HepG2 (cell line): ENCODE results near the gene GNAL. TPM values are rescaled to one million over a fixed set of nuclear protein-coding genes. Genes with fewer than 3 reads are reported as not detected.
A peak's percentile ranks its signal among the peaks of the same experiment; 100 is the strongest.

ENCODE experiments used
- ATAC-seq: fragments of 200-7000 bp; cut with Tn5 transposase; 3 replicates; pipeline ENCODE4 v1.9.1; 2020; ENCODE audit warnings: mild to moderate bottlenecking, moderate library complexity
- BruUV-seq: library from RNA; stranded (reverse); fragments of 400-500 nt; replicated peaks from 2 replicates; lab custom pipeline; 2021; lab: Mats Ljungman, UMichigan
- CTCF ChIA-PET: fragments of 300-600 bp; formaldehyde crosslinking; extraction: SDS; loops from one replicate; lab custom pipeline; 2021; ENCODE audit warnings: low total read pairs, inconsistent platforms, low intra/inter-chr PET ratio; lab: Yijun Ruan, JAX
- POLR2A ChIA-PET: fragments of 350-600 bp; sonication (Branson Sonifier 250); formaldehyde crosslinking; loops from one replicate; lab custom pipeline; 2020; ENCODE audit warnings: antibody characterized with exemption, inconsistent platforms; lab: Yijun Ruan, JAX
- DNase-seq: peaks from one replicate; pipeline ENCODE4 v3.0.0-alpha.2; 2015; ENCODE audit warnings: low spot score
- FAIRE-seq: peaks from 3 replicates; lab custom pipeline; 2011; peaks lifted over from hg19 to GRCh38; lab: Jason Lieb, UNC
- H2AFZ ChIP-seq: one replicate; pipeline ENCODE4 v1.6.1; 2011; ENCODE audit warnings: low read length, inconsistent platforms
- H3K27ac ChIP-seq: fragments of 300-600 bp; 3 replicates; pipeline ENCODE4 v1.8.0; 2011; ENCODE audit warnings: mixed run types, mild to moderate bottlenecking, mixed read lengths, low read length, inconsistent platforms; ENCODE audit not compliant: insufficient read depth; ENCODE audit errors: extremely low read length
- H3K27me3 ChIP-seq, 2 experiments: fragments of 200-600 bp in 1 of 2; 2 replicates in 1 of 2; 3 replicates in 1 of 2; pipeline versions ENCODE4 v1.6.0 to v1.8.0; 2011; ENCODE audit warnings: low read length in 2 of 2, mild to moderate bottlenecking in 2 of 2, moderate library complexity in 2 of 2, inconsistent platforms in 1 of 2; ENCODE audit not compliant: insufficient read depth in 2 of 2, control insufficient read depth in 1 of 2
- H3K36me3 ChIP-seq, 2 experiments: fragments of 200-600 bp in 1 of 2; replicated peaks in 1 of 2; 2 replicates in 1 of 2; 3 replicates in 1 of 2; pipeline versions ENCODE4 v1.5.1 to v1.8.0; 2011; ENCODE audit warnings: low read length in 2 of 2, inconsistent platforms in 1 of 2; ENCODE audit not compliant: insufficient read depth in 2 of 2, control insufficient read depth in 1 of 2
- H3K4me1 ChIP-seq: 2 replicates; pipeline ENCODE4 v1.5.1; 2012; ENCODE audit warnings: low read length, inconsistent platforms; ENCODE audit not compliant: insufficient read depth
- H3K4me2 ChIP-seq: 2 replicates; pipeline ENCODE4 v1.6.0; 2011; ENCODE audit warnings: low read depth, low read length, inconsistent platforms
- H3K4me3 ChIP-seq, 3 experiments: fragments of 200-600 bp in 1 of 3; sonication (generic), shearing (Covaris generic) in 1 of 3; replicated peaks in 1 of 3; 2 replicates each; pipeline ENCODE4 v1.5.1; 2011 to 2016; ENCODE audit warnings: low read length in 3 of 3, inconsistent platforms in 2 of 3, low read depth in 2 of 3, mild to moderate bottlenecking in 2 of 3, control low read depth in 1 of 3, mixed read lengths in 1 of 3; ENCODE audit not compliant: insufficient read depth in 1 of 3
- H3K79me2 ChIP-seq: one replicate; pipeline ENCODE4 v1.6.1; 2011; ENCODE audit warnings: low read length, inconsistent platforms; ENCODE audit not compliant: insufficient read depth
- H3K9ac ChIP-seq: 2 replicates; pipeline ENCODE4 v1.6.0; 2011; ENCODE audit warnings: mild to moderate bottlenecking, low read depth, low read length, inconsistent platforms; ENCODE audit not compliant: insufficient read depth
- H3K9me3 ChIP-seq: 2 replicates; pipeline ENCODE4 v1.5.1; 2012; ENCODE audit warnings: mild to moderate bottlenecking, low read length
- H4K20me1 ChIP-seq: 2 replicates; pipeline ENCODE4 v1.6.0; 2011; ENCODE audit warnings: inconsistent platforms, mild to moderate bottlenecking, low read length, moderate library complexity; ENCODE audit not compliant: insufficient read depth
- CEBPB ChIP-seq: IDR thresholded peaks from 2 replicates; pipeline ENCODE4 v1.6.1; 2011; ENCODE audit warnings: low read depth, low read length, improper control_type of control experiment, borderline replicate concordance
- HNF4G ChIP-seq, 2 experiments: sonication (generic) in 1 of 2; formaldehyde crosslinking in 1 of 2; IDR thresholded peaks; 2 replicates each; pipeline versions ENCODE4 v1.4.0 to v1.6.1; 2011 to 2020; ENCODE audit warnings: borderline replicate concordance in 2 of 2, low read depth in 2 of 2, mild to moderate bottlenecking in 2 of 2, low read length in 1 of 2, missing genetic modification reagents in 1 of 2, moderate library complexity in 1 of 2
- JDP2 ChIP-seq: sonication (generic); formaldehyde crosslinking; IDR thresholded peaks from 2 replicates; pipeline ENCODE4 v1.8.1; 2022; ENCODE audit warnings: missing genetic modification reagents, borderline replicate concordance
- KDM3A ChIP-seq: IDR thresholded peaks from 2 replicates; pipeline ENCODE4 v1.6.1; 2018; ENCODE audit warnings: low read depth, missing compliant biosample characterization
- KLF12 ChIP-seq: sonication (generic); formaldehyde crosslinking; IDR thresholded peaks from 2 replicates; pipeline ENCODE4 v1.4.0; 2020; ENCODE audit warnings: missing genetic modification reagents, borderline replicate concordance
- MAFF ChIP-seq: IDR thresholded peaks from 2 replicates; pipeline ENCODE4 v1.6.1; 2011; ENCODE audit warnings: low read depth, low read length, improper control_type of control experiment
- MAFK ChIP-seq, 2 experiments: IDR thresholded peaks in 1 of 2; conservative IDR thresholded peaks in 1 of 2; 2 replicates each; pipeline ENCODE4 v1.6.1; 2011; ENCODE audit warnings: improper control_type of control experiment in 2 of 2, low read length in 2 of 2
- PRMT3 ChIP-seq: sonication (generic); formaldehyde crosslinking; IDR thresholded peaks from 2 replicates; pipeline ENCODE4 v1.8.1; 2022; ENCODE audit warnings: low read depth, mild to moderate bottlenecking, moderate library complexity, missing genetic modification reagents, borderline replicate concordance
- SATB2 ChIP-seq: sonication (generic); formaldehyde crosslinking; IDR thresholded peaks from 2 replicates; pipeline ENCODE4 v1.5.0; 2020; ENCODE audit warnings: missing genetic modification reagents
- TBL1XR1 ChIP-seq: fragments of 150-350 bp; IDR thresholded peaks from 2 replicates; pipeline ENCODE4 v1.6.1; 2014; ENCODE audit warnings: borderline replicate concordance, low read length; ENCODE audit not compliant: partially characterized antibody
- TOPORS ChIP-seq: sonication (generic); formaldehyde crosslinking; IDR thresholded peaks from 2 replicates; pipeline ENCODE4 v1.8.0; 2023; ENCODE audit warnings: mild to moderate bottlenecking, missing genetic modification reagents
- ZBTB20 ChIP-seq: sonication (generic); formaldehyde crosslinking; IDR thresholded peaks from 2 replicates; pipeline ENCODE4 v1.8.1; 2023; ENCODE audit warnings: missing genetic modification reagents, low read depth, mild to moderate bottlenecking, borderline replicate concordance
- ZNF766 ChIP-seq: sonication (generic); formaldehyde crosslinking; IDR thresholded peaks from 2 replicates; pipeline ENCODE4 v1.5.0; 2020; ENCODE audit warnings: missing genetic modification reagents, borderline replicate concordance
- WGBS: methylation state at CpG from one replicate; pipeline ENCODE4 v1.1.6; 2017; ENCODE audit warnings: low lambda C conversion rate; 5-methylcytosine and 5-hydroxymethylcytosine counted together
- in situ Hi-C: cut with HindIII; loops from 2 replicates; pipeline ENCODE4 v1.10.0; 2017; ENCODE audit warnings: low pct_unique_long_range_greater_than_20kb; ENCODE audit not compliant: extremely low pct_ligation_motif_present
- intact Hi-C: fragments of 100-400 bp; cut with micrococcal nuclease; formaldehyde crosslinking; loops from one replicate; pipeline ENCODE4 v1.10.0; 2022; ENCODE audit not compliant: unreplicated experiment
- polyA plus RNA-seq, 8 experiments: library from polyadenylated mRNA; depleted of rRNA in 3 of 8; stranded (reverse) in 7 of 8; unstranded in 1 of 8; fragments of >200 nt; fragmentation: Illumina TruSeq in 4 of 8; extraction: Trizol in 4 of 8; gene quantifications; 2 replicates each; pipeline versions ENCODE4 v1.2.1 to v1.2.3, GENCODE V29; 2011 to 2016; ENCODE audit warnings: low read depth in 4 of 8, missing spikeins in 1 of 8, mixed read lengths in 1 of 8; ENCODE audit not compliant: insufficient read depth in 1 of 8
- total RNA-seq, 5 experiments: library from RNA; depleted of rRNA; stranded (reverse); fragments of >200 nt; fragmentation: Illumina TruSeq; extraction: Trizol; gene quantifications; 2 replicates each; pipeline ENCODE4 v1.2.3, GENCODE V29; 2016; ENCODE audit warnings: low read depth in 1 of 5
- TF ChIP-seq, protein P1 (sequence below): sonication (generic); formaldehyde crosslinking; IDR thresholded peaks from 2 replicates; pipeline ENCODE4 v1.4.0; 2020; ENCODE audit warnings: missing genetic modification reagents

Gene GNAL
- total and polyA plus RNA-seq, 2 of the 13 experiments (the other 11 are each of a cell fraction or from before 2014, with no cell fraction given): 0.87 to 1.4 TPM

DNA sequence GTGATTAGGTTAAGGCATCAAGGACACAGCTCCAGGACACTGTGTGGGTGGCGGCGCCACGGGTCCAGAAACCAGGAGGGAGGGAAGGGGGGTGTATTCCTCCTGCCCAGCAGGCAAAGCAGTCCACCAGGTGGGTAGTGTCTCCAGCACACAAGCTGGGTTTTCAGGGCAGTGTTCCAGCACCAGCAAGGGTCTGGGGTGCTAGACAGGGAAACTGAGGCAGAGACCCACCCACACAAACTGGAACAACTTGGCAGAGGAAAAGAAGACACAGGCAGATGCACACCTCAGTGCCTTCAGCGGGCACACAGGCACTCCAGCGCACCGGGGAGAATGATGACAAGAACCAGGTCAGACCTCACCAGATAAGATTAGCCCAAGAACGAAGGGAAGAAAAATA is 28.4 kb upstream of the GNAL start:
- CTCF ChIA-PET: no interaction called here

DNA sequence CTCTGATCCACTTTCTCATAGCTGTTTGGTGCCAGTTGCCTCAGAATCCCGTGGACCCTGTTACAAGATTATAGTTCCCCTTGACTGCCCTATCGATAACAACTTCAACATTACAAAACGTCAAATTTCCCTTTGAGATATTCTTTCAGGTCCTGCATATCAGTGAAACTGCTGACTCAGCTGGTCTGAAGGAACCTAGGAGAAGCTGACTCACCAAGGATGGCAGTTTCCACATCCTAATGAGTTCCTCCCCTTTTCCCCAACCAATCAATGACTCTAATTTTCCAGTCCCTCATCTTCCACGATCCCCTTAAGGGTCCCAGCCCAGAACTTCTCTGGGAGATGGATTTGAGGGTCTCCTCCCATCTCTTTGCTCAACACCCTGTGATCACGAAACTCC is 27.6 kb upstream of the GNAL start:
- Histone ChIP-seq H3K4me1 (no peaks in the 10 kb centered on the region), H3K27me3 (peaks cover 5 to 42% of the 10 kb centered on the region in 2 experiments; a peak in 3 of 5 replicates), H4K20me1 (no peaks in the 10 kb centered on the region), H3K9ac (no peak overlapping the region), H2AFZ (no peak overlapping the region), H3K79me2 (no peaks in the 10 kb centered on the region), H3K4me3 (no peak overlapping the region), H3K36me3 (no peaks in the 10 kb centered on the region), H3K9me3 (no peaks in the 10 kb centered on the region), H3K27ac (no peak overlapping the region), H3K4me2 (no peak overlapping the region)
- DNase-seq (no peak), ATAC-seq (no peak), FAIRE-seq (no peak)
- in situ Hi-C loops (no loop called here), intact Hi-C loops (no loop called here)
- WGBS: 5% methylated on average over 5 of the region's 5 CpGs
- ChIA-PET CTCF (no interaction called here), POLR2A (no interaction called here)
- BruUV-seq: no TSS peak
- TF ChIP-seq MAFK (conservative IDR thresholded peaks at IDR 0.05 in 1 of 2, IDR thresholded peaks at IDR 0.05 in 1 of 2; ENCODE audit: low read length in 2 of 2) (peak; percentile 98 to 99), KLF12 (no peak), MAFF (peak; percentile 99)

More for the DNA sequence above, 28.4 kb upstream of the GNAL start:
- Histone ChIP-seq H3K79me2 (no peaks in the 10 kb centered on the region), H3K9ac (no peak overlapping the region), H2AFZ (no peak overlapping the region), H3K36me3 (no peaks in the 10 kb centered on the region), H3K27me3 (peaks cover 4 to 36% of the 10 kb centered on the region in 2 experiments; a peak in 3 of 5 replicates), H3K4me3 (no peak overlapping the region), H4K20me1 (no peaks in the 10 kb centered on the region), H3K27ac (no peak overlapping the region), H3K4me1 (no peaks in the 10 kb centered on the region), H3K4me2 (no peak overlapping the region), H3K9me3 (no peaks in the 10 kb centered on the region)
- intact Hi-C loops (no loop called here), in situ Hi-C loops (no loop called here)
- DNase-seq (no peak), ATAC-seq (no peak), FAIRE-seq (no peak)
- WGBS: 80% methylated on average over 3 of the region's 7 CpGs
- no TSS peak for BruUV-seq
- no peak for TF ChIP-seq HNF4G (IDR thresholded peaks at IDR 0.05; ENCODE audit: borderline replicate concordance, low read depth, low read length)
- no peak for TF ChIP-seq HNF4G (CRISPR knock-in tag; IDR thresholded peaks at IDR 0.05; ENCODE audit: borderline replicate concordance, low read depth)
- TF ChIP-seq PRMT3 (CRISPR knock-in tag): no peak
- TF ChIP-seq, protein P1, sequence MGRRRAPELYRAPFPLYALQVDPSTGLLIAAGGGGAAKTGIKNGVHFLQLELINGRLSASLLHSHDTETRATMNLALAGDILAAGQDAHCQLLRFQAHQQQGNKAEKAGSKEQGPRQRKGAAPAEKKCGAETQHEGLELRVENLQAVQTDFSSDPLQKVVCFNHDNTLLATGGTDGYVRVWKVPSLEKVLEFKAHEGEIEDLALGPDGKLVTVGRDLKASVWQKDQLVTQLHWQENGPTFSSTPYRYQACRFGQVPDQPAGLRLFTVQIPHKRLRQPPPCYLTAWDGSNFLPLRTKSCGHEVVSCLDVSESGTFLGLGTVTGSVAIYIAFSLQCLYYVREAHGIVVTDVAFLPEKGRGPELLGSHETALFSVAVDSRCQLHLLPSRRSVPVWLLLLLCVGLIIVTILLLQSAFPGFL (CRISPR knock-in tag): no peak
- no peak for TF ChIP-seq ZNF766 (CRISPR knock-in tag)
- no peak for TF ChIP-seq ZBTB20 (CRISPR knock-in tag)
- TF ChIP-seq KDM3A (CRISPR knock-in tag): no peak
- TF ChIP-seq TOPORS (CRISPR knock-in tag): no peak
- no peak for TF ChIP-seq JDP2 (CRISPR knock-in tag)
- TF ChIP-seq CEBPB: no peak
- TF ChIP-seq SATB2: no peak
- TF ChIP-seq TBL1XR1: no peak
- POLR2A ChIA-PET: no interaction called here
